Cardiac fibroblast (primary cell): ENCODE measurements around the gene PLA2G2F.

Experiments used
- DNase-seq, 2 donors: peaks; one replicate each; pipeline versions ENCODE4 v3.0.0 to v3.0.0-alpha.2; 2010; ENCODE audit warnings: low read depth in 2 of 2
- H3K4me3 ChIP-seq, 2 donors: replicated peaks in 1 of 2; 1 replicate in 1 of 2; 2 replicates in 1 of 2; pipeline ENCODE4 v1.5.1; 2011; ENCODE audit warnings: low read depth in 2 of 2, low read length in 2 of 2, mild to moderate bottlenecking in 2 of 2, moderate library complexity in 1 of 2
- TF ChIP-seq, protein P1 (sequence below): IDR thresholded peaks from one replicate; pipeline ENCODE4 v1.5.1; 2011; ENCODE audit warnings: low read depth, mild to moderate bottlenecking, low read length, inconsistent platforms

The PLA2G2F gene

DNA sequence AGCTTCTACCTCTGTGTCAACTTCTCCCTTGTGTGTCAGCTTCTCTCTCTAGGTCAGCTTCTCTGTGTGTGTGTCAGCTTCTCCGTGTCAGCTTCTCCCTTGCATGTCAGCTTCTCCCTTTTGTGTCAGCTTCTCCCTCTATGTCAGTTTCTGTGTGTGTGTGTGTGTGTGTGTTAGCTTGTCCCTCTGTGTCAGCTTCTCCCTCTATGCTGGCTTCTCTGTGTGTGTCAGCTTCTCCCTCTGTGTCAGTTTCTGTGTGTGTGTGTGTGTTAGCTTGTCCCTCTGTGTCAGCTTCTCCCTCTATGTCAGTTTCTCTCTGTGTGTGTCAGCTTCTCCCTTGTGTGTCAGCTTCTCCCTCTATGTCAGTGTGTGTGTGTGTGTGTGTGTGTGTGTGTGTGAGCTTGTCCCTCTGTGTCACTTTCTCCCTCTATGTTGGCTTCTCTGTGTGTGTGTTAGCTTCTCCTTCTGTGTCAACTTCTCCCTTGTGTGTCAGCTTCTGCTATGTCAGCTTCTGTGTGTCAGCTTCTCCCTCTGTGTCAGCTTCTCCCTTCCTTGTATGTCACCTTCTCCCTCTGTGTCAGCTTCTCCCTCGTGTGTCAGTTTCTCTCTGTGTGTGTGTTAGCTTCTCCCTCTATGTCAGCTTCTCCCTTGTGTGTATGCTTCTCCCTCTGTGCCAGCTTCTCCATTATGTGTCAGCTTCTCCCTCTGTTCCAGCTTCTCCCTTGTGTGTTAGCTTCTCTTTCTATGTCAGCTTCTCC lies 40.4 kb downstream of the PLA2G2F start:
- no peak for DNase-seq
- no peak overlapping the region for H3K4me3 ChIP-seq
- TF ChIP-seq, protein P1, sequence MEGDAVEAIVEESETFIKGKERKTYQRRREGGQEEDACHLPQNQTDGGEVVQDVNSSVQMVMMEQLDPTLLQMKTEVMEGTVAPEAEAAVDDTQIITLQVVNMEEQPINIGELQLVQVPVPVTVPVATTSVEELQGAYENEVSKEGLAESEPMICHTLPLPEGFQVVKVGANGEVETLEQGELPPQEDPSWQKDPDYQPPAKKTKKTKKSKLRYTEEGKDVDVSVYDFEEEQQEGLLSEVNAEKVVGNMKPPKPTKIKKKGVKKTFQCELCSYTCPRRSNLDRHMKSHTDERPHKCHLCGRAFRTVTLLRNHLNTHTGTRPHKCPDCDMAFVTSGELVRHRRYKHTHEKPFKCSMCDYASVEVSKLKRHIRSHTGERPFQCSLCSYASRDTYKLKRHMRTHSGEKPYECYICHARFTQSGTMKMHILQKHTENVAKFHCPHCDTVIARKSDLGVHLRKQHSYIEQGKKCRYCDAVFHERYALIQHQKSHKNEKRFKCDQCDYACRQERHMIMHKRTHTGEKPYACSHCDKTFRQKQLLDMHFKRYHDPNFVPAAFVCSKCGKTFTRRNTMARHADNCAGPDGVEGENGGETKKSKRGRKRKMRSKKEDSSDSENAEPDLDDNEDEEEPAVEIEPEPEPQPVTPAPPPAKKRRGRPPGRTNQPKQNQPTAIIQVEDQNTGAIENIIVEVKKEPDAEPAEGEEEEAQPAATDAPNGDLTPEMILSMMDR, result no peak

DNA sequence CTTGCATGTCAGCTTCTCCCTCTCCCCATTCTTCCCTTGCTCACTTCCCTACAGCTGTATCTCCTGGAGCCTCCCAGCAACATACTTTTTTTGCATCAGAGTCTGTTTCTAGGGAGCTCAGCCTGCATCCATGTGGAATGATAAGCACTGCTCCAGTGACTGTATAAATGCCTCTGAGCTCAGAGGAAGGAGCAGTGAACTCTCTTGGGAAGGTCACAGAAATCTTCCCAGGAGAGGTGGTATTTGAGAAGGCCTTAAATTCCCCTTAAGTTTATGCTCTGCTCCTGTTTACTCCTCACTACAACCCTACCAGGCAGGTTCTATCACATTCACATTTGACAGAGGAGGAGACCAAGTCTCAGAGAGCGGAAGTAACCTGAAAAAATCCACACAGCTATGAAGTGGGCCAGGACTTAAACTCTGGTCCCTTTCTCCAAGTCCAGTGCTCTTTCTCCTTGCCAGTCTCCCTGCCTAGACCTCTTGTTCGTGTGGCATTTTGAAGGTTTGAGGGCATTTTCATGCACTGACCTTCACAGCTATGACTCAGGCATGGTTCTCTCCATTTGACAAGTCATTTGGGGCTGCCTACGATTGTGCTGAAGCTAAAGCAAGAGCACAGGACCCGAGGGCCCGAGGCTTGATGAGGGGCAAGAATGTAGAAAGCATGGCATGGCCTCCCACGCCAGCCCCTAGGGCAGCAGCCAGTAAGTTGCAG lies 41.2 kb downstream of the PLA2G2F start:
- DNase-seq, result no peak
- TF ChIP-seq, protein P1, result no peak
- H3K4me3 ChIP-seq, result no peak overlapping the region

- TF ChIP-seq, protein P1, result no peak
- DNase-seq, result no peak
Measured at GRCh38 chr1:20180844-20181207, 41.7 kb downstream of the PLA2G2F start.

GRCh38 chr1:20182415-20182814 lies 43.3 kb downstream of the PLA2G2F start:
- no peak overlapping the region for H3K4me3 ChIP-seq
- TF ChIP-seq, protein P1, result no peak
- no peak for DNase-seq

More at GRCh38 chr1:20180844-20181207, 41.7 kb downstream of the PLA2G2F start:
- no peak overlapping the region for H3K4me3 ChIP-seq

GRCh38 chr1:20183035-20183434 lies 43.9 kb downstream of the PLA2G2F start:
- TF ChIP-seq, protein P1, result no peak
- H3K4me3 ChIP-seq, result no peak overlapping the region
- DNase-seq, result no peak

GRCh38 chr1:20183616-20184271 lies 44.6 kb downstream of the PLA2G2F start:
- H3K4me3 ChIP-seq, result no peak overlapping the region
- no peak for DNase-seq
- TF ChIP-seq, protein P1, result no peak
